Measurements from ENCODE around the gene DNAH17. TPM values are rescaled to one million over a fixed set of nuclear protein-coding genes. Genes with fewer than 3 reads are reported as not detected.

Gene DNAH17
- total RNA-seq, 1 experiment from 2014 or later: 0.11 TPM

DNA sequence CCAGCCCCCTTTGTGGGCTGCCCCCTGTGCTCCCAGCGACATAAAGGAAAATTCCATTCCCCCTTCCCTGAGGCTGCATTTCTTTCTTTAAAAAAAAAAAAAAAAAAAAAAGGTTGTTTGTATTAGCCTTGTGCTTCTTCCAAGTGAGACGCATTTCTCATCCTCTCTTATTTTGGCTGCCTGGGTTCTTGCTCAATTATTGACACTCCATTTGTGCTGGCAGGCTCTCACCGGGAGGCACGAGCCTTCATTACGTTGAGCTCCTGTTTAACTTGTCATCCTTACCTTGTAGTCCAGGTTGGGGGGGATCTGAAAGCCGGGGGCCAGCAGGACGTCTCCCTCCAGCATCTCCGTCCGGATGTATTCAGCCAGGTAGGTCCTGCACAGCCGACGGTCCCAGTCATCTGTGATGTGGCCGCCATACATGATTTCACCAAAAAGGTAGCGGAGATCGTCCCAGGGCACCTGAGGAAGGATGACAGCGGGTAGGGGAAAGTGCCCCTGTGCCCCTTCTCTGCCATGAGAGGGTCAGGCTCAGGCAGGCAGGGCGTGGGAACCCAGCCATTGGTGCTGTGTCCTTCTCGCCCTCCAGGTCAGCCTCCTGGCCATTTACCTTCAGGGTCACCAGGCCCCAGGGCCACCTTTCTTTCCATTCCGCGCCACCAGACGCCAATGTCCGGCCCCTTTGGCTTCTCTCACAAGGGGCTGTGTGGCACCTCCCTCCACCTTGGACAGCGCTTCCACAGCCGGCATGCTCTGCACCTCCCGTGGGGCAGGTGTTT, 148.2 kb downstream of the DNAH17 start:
- Histone ChIP-seq H3K36me3 (ENCODE audit: insufficient read depth, low read length, poor library complexity, severe bottlenecking) (peaks cover 7% of the 10 kb centered on the region), H3K27me3 (replicated peaks; ENCODE audit: insufficient read depth, low read depth, low read length, poor library complexity) (no peaks in the 10 kb centered on the region), H3K4me3 (ENCODE audit: low read depth, low read length, poor library complexity, severe bottlenecking) (no peak overlapping the region), H3K4me1 (ENCODE audit: insufficient read depth, low read length, poor library complexity, severe bottlenecking) (peaks cover 7% of the 10 kb centered on the region), H3K9me3 (ENCODE audit: low read depth, low read length, poor library complexity, severe bottlenecking) (no peaks in the 10 kb centered on the region), H3K27ac (ENCODE audit: low read depth, low read length, poor library complexity, severe bottlenecking) (no peak overlapping the region)
- TF ChIP-seq, protein P1, sequence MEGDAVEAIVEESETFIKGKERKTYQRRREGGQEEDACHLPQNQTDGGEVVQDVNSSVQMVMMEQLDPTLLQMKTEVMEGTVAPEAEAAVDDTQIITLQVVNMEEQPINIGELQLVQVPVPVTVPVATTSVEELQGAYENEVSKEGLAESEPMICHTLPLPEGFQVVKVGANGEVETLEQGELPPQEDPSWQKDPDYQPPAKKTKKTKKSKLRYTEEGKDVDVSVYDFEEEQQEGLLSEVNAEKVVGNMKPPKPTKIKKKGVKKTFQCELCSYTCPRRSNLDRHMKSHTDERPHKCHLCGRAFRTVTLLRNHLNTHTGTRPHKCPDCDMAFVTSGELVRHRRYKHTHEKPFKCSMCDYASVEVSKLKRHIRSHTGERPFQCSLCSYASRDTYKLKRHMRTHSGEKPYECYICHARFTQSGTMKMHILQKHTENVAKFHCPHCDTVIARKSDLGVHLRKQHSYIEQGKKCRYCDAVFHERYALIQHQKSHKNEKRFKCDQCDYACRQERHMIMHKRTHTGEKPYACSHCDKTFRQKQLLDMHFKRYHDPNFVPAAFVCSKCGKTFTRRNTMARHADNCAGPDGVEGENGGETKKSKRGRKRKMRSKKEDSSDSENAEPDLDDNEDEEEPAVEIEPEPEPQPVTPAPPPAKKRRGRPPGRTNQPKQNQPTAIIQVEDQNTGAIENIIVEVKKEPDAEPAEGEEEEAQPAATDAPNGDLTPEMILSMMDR (conservative IDR thresholded peaks at IDR 0.05; ENCODE audit: low read depth, low read length): no peak
- no peak for TF ChIP-seq EZH2 (IDR thresholded peaks at IDR 0.05; ENCODE audit: borderline replicate concordance, low read depth, low read length, poor library complexity, severe bottlenecking)
- ChIA-PET CTCF (no interaction called here), POLR2A (ENCODE audit: low non-redundant PET) (no interaction called here)
- no peak for DNase-seq (ENCODE audit: low spot score)
- intact Hi-C loops (cut with micrococcal nuclease; ENCODE audit: unreplicated experiment): no loop called here
- BruUV-seq (replicated peaks): no TSS peak

- Histone ChIP-seq H3K9me3 (ENCODE audit: low read depth, low read length, poor library complexity, severe bottlenecking) (no peaks in the 10 kb centered on the region), H3K4me3 (ENCODE audit: low read depth, low read length, poor library complexity, severe bottlenecking) (no peak overlapping the region), H3K36me3 (ENCODE audit: insufficient read depth, low read length, poor library complexity, severe bottlenecking) (peaks cover 12% of the 10 kb centered on the region), H3K4me1 (ENCODE audit: insufficient read depth, low read length, poor library complexity, severe bottlenecking) (peaks cover 14% of the 10 kb centered on the region), H3K27ac (ENCODE audit: low read depth, low read length, poor library complexity, severe bottlenecking) (no peak overlapping the region), H3K27me3 (replicated peaks; ENCODE audit: insufficient read depth, low read depth, low read length, poor library complexity) (no peaks in the 10 kb centered on the region)
- ChIA-PET POLR2A (ENCODE audit: low non-redundant PET) (no interaction called here), CTCF (no interaction called here)
- DNase-seq (ENCODE audit: low spot score): no peak
- intact Hi-C loops (cut with micrococcal nuclease; ENCODE audit: unreplicated experiment): no loop called here
- TF ChIP-seq, protein P1 (conservative IDR thresholded peaks at IDR 0.05; ENCODE audit: low read depth, low read length): no peak
- no peak for TF ChIP-seq EZH2 (IDR thresholded peaks at IDR 0.05; ENCODE audit: borderline replicate concordance, low read depth, low read length, poor library complexity, severe bottlenecking)
- no TSS peak for BruUV-seq (replicated peaks)
Observed at GRCh38 chr17:78428025-78428575, 149.1 kb downstream of the DNAH17 start.

DNA sequence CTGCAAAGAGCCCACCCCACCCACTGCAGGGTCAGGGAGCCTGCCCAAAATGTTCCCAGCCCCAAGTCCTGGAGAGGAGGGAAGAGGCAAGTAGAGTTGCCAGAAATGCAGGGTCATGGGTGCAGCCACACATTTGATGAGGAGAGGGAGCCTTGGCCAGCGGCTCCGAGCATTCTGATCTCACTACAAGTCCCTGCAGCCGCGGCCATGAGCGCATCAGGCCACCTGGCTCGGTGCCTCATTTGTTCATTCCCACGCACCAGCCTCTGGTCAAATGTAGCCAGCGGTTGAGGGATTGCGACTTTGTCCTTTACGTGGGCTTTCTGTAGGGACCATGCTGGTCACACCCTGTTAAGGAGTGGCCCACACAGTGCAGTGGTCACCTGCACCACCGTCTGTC, 150.1 kb downstream of the DNAH17 start:
- POLR2A ChIA-PET (ENCODE audit: low non-redundant PET): no interaction called here
- Histone ChIP-seq H3K4me1 (ENCODE audit: insufficient read depth, low read length, poor library complexity, severe bottlenecking) (peaks cover 16% of the 10 kb centered on the region), H3K27ac (ENCODE audit: low read depth, low read length, poor library complexity, severe bottlenecking) (no peak overlapping the region), H3K27me3 (replicated peaks; ENCODE audit: insufficient read depth, low read depth, low read length, poor library complexity) (no peaks in the 10 kb centered on the region), H3K36me3 (ENCODE audit: insufficient read depth, low read length, poor library complexity, severe bottlenecking) (peaks cover 17% of the 10 kb centered on the region), H3K9me3 (ENCODE audit: low read depth, low read length, poor library complexity, severe bottlenecking) (no peaks in the 10 kb centered on the region), H3K4me3 (ENCODE audit: low read depth, low read length, poor library complexity, severe bottlenecking) (no peak overlapping the region)
- intact Hi-C loops (cut with micrococcal nuclease; ENCODE audit: unreplicated experiment): no loop called here
- BruUV-seq (replicated peaks): no TSS peak
- DNase-seq (ENCODE audit: low spot score): no peak
- CTCF ChIA-PET: no interaction called here
- no peak for TF ChIP-seq EZH2 (IDR thresholded peaks at IDR 0.05; ENCODE audit: borderline replicate concordance, low read depth, low read length, poor library complexity, severe bottlenecking)
- TF ChIP-seq, protein P1 (conservative IDR thresholded peaks at IDR 0.05; ENCODE audit: low read depth, low read length): no peak
